Aorta (tissue), 5 donors: ENCODE data around the gene ZNF770. TPM values are rescaled to one million over a fixed set of nuclear protein-coding genes. Genes with fewer than 3 reads are reported as not detected.
"Not testable (repeated sequence)": the region's sequence is repeated elsewhere in the genome, so short reads cannot be mapped to it uniquely, and the experiment has no call there.

Experiments used
- ATAC-seq: fragments of 200-7000 bp; cut with Tn5 transposase; one replicate; pipeline ENCODE4 v1.9.1; 2022; ENCODE audit warnings: moderate library complexity; ENCODE audit not compliant: low FRiP score
- DNase-seq, 2 donors: peaks; one replicate each; pipeline ENCODE4 v3.0.0-alpha.2; 2020
- H3K27ac ChIP-seq, 2 donors: one replicate each; pipeline ENCODE4 v1.5.1; 2013; ENCODE audit warnings: low read length in 2 of 2, mild to moderate bottlenecking in 2 of 2, moderate library complexity in 2 of 2, control low read depth in 1 of 2, inconsistent platforms in 1 of 2, low read depth in 1 of 2
- H3K27me3 ChIP-seq, 2 donors: one replicate each; pipeline ENCODE4 v1.6.1; 2013; ENCODE audit warnings: control low read depth in 1 of 2, low read length in 1 of 2, mild to moderate bottlenecking in 1 of 2, moderate library complexity in 1 of 2; ENCODE audit not compliant: insufficient read depth in 2 of 2, control insufficient read depth in 1 of 2
- H3K36me3 ChIP-seq, 2 donors: one replicate each; pipeline ENCODE4 v1.6.1; 2013; ENCODE audit warnings: control low read depth in 1 of 2, low read length in 1 of 2, mild to moderate bottlenecking in 1 of 2; ENCODE audit not compliant: insufficient read depth in 2 of 2, control insufficient read depth in 1 of 2
- H3K4me1 ChIP-seq, 2 donors: one replicate each; pipeline ENCODE4 v1.6.1; 2013; ENCODE audit warnings: low read length in 2 of 2, control low read depth in 1 of 2, mild to moderate bottlenecking in 1 of 2, moderate library complexity in 1 of 2; ENCODE audit not compliant: insufficient read depth in 2 of 2, control insufficient read depth in 1 of 2
- H3K4me3 ChIP-seq, 2 donors: one replicate each; pipeline ENCODE4 v1.5.1; 2013; ENCODE audit warnings: low read length in 2 of 2, control low read depth in 1 of 2, mild to moderate bottlenecking in 1 of 2
- H3K9me3 ChIP-seq: one replicate; pipeline ENCODE4 v1.6.1; 2013; ENCODE audit warnings: mild to moderate bottlenecking, low read length; ENCODE audit not compliant: control insufficient read depth
- WGBS, 2 donors: extraction: QIAGEN DNeasy Blood & Tissue Kit; methylation state at CpG; one replicate each; pipeline ENCODE4 v1.1.7; 2013; 5-methylcytosine and 5-hydroxymethylcytosine counted together
- intact Hi-C, 2 donors: fragments of 100-400 bp; cut with DNase I; formaldehyde crosslinking; loops; one replicate each; pipeline versions ENCODE4 v1.14.2 to v1.15.0; 2022
- polyA plus RNA-seq, 2 donors: library from polyadenylated mRNA; stranded (reverse); fragments of 200-250 nt; gene quantifications; one replicate each; pipeline ENCODE4 v1.2.3, GENCODE V29; 2013
- total RNA-seq, 2 donors: library from RNA; stranded (reverse); fragmentation: NEBNext Ultra II Directional; extraction: Animal tissue kit (Norgen Biotek cat#: 25700); gene quantifications; one replicate each; pipeline ENCODE4 v1.2.1, GENCODE V29; 2021
- donor health status: healthy with polysubstance abuse.
- donor health status: Bipolar disorder and iron deficiency.
- donor health status: DM: no; HTN: no; CAD: no.
- donor health status: DM: no; HTN: no; CAD: no.
- donor health status: DM: yes; HTN: yes; CAD: no.

The ZNF770 gene
- total and polyA plus RNA-seq, 4 donors: 7.4 to 25.8 (median 16.9) TPM

DNA sequence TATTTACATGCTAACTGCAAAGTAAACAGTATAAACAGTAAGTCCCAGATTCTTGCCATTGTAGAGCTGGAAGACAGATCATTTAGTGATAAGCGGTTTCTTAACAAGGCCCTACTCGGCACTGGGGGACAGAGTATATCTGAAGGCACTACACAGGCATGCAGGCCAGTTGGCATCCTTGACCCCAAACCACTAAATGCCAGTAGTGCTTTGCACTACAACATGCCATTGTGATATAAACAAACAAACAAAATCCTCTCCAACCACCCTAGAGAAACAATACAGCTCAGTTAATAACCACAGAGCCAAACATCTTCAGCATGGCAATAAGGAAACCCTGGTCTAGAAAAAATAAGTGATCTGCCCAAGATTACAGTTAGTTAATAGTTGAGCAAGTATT is 23.8 kb downstream of the ZNF770 start:
- H3K4me3 ChIP-seq: no peak overlapping the region
- no peaks in the 10 kb centered on the region for H3K4me1 ChIP-seq
- no peak for DNase-seq
- no peaks in the 10 kb centered on the region for H3K27me3 ChIP-seq
- intact Hi-C loops: no loop called here
- H3K36me3 ChIP-seq: peaks cover 0 to 2% of the 10 kb centered on the region in 2 donors
- H3K9me3 ChIP-seq: no peaks in the 10 kb centered on the region
- H3K27ac ChIP-seq: no peak overlapping the region
- 75 to 92% methylated on average over 2 of the region's 2 CpGs for WGBS, 2 donors
- ATAC-seq: no peak

DNA sequence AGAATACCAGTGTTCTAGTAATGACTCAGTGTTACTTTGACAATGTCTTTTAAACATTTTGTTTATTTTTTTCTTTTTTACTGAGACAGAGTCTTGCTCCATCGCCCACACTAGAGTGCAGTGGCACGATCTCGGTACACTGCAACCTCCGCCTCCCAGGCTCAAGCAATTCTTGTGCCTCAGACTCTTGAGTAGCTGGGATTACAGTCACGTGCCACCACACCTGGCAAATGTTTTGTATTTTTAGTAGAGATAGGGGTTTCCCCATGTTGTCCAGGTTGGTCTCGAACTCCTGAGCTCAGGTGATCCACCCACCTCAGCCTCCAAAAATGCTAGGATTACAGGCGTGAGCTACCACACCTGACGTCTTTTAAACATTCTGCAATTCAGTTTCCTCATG is 34.2 kb downstream of the ZNF770 start:
- H3K27me3 ChIP-seq: no peaks in the 10 kb centered on the region
- H3K4me3 ChIP-seq: no peak overlapping the region
- no peak for ATAC-seq
- no peak overlapping the region for H3K27ac ChIP-seq
- peaks cover 0 to 2% of the 10 kb centered on the region in 2 donors for H3K36me3 ChIP-seq
- DNase-seq: no peak
- no peaks in the 10 kb centered on the region for H3K9me3 ChIP-seq
- intact Hi-C loops: no loop called here
- 84 to 85% methylated on average over 8 of the region's 8 CpGs for WGBS, 2 donors
- H3K4me1 ChIP-seq: peaks cover 0 to 2% of the 10 kb centered on the region in 2 donors

DNA sequence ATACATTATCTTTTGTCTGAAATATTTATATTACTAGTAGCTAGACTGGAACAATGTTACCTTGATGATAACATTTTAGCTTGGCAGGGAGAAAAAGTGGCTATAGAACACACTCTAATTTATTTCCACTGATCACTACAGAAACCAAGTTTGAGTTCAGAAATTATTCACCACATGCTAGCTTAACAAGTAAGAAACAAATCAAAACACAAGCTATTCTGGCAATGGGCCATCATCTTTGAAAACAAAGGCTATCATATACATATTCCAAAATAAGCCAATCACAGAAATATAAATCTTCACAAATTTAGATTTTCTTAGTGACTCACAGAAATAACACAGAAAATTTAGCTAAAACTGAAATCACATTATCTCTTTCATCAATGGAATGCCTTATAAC is 35.6 kb downstream of the ZNF770 start:
- DNase-seq (no peak), ATAC-seq (no peak)
- no peak overlapping the region for H3K27ac ChIP-seq
- H3K9me3 ChIP-seq: no peaks in the 10 kb centered on the region
- H3K27me3 ChIP-seq: no peaks in the 10 kb centered on the region
- intact Hi-C loops: no loop called here
- H3K4me1 ChIP-seq: no peaks in the 10 kb centered on the region
- H3K36me3 ChIP-seq: no peaks in the 10 kb centered on the region
- H3K4me3 ChIP-seq: no peak overlapping the region

DNA sequence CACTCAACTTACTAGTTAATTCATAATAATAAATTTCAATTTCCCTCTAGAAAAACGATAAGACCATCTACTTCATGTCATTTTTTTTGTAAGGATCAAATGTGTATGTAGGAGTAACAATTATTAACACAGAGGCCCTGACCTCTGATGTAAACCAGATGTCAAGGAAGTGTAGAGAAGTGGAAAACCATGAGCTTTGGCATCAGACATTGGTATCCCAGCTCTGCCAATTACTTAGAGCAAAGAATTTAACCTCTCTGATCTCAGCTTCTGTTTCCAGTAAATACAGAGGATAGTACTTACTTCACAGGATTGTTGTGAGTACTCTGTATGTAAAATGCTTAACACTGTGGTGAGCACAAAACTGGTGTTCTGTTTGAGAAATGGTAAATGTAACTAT is 36.1 kb downstream of the ZNF770 start:
- DNase-seq (no peak), ATAC-seq (no peak)
- Histone ChIP-seq H3K4me3 (no peak overlapping the region), H3K4me1 (no peaks in the 10 kb centered on the region), H3K27ac (no peak overlapping the region), H3K9me3 (no peaks in the 10 kb centered on the region), H3K36me3 (no peaks in the 10 kb centered on the region), H3K27me3 (no peaks in the 10 kb centered on the region)
- WGBS, 2 donors: 27 to 31% methylated on average over 1 of the region's 1 CpG
- intact Hi-C loops: no loop called here

DNA sequence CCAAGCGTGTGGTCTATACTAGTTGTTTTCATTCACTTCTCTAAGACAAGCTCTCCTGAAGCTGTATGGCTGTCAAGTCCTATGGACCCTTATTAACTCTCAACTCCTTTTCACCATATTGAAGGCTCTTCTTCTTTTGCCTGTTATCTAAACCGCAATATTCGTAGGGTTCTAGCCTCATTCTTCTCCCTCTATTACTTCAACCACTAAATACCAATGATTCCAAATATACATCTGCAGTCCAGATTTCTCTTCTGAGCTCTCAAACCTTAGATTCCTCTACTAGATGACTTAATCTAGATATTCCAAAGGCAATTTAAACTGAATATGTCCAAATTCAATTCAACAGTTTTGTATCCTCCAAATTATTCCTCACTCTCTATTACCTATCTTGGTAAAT is 43.2 kb downstream of the ZNF770 start:
- 85 to 92% methylated on average over 3 of the region's 3 CpGs for WGBS, 2 donors
- H3K36me3 ChIP-seq: no peaks in the 10 kb centered on the region
- DNase-seq (no peak), ATAC-seq (no peak)
- no peak overlapping the region for H3K27ac ChIP-seq
- no peaks in the 10 kb centered on the region for H3K27me3 ChIP-seq
- intact Hi-C loops: no loop called here
- no peak overlapping the region for H3K4me3 ChIP-seq
- no peaks in the 10 kb centered on the region for H3K9me3 ChIP-seq
- no peaks in the 10 kb centered on the region for H3K4me1 ChIP-seq

DNA sequence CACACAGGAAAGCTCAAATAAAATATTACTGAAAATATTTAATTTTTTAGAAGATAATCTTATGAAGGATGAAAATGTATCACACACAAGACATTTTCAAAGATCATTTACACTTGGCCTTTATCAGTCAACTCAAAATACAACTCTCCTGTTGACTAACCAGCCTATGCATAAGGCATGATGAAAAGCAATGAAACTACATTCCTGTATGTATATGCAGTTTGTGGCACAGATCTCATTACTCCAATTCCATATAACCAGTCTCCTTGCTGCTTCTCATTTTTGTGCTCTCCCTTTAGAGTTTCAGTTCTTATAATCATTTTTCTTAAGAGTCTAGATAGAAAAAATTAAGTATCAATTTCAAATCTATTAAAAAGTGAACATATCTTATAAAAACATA is 44.4 kb downstream of the ZNF770 start:
- no peak for DNase-seq
- Histone ChIP-seq H3K9me3 (no peaks in the 10 kb centered on the region), H3K27me3 (no peaks in the 10 kb centered on the region), H3K4me3 (no peak overlapping the region), H3K36me3 (no peaks in the 10 kb centered on the region), H3K4me1 (no peaks in the 10 kb centered on the region), H3K27ac (no peak overlapping the region)
- ATAC-seq: no peak
- intact Hi-C loops: no loop called here

DNA sequence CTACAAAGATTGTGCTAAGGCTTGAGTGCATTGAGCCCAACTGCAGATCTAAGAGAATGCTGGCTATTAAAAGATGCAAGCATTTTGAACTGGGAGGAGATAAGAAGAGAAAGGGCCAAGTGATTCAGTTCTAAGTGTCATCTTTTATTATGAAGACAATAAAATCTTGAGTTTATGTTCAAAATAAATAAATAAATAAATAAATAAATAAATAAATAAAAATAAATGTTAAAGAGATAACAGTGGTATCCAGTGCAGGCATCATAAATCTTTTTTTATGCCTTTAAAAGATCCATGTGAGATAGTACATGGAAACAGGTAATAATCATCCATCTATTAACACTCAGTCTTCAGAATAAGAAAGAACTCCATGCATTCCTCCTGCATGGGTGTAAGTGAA is 44.8 kb downstream of the ZNF770 start:
- H3K36me3 ChIP-seq, H3K27ac ChIP-seq, DNase-seq, H3K9me3 ChIP-seq, intact Hi-C loops, H3K4me1 ChIP-seq, H3K4me3 ChIP-seq, H3K27me3 ChIP-seq, ATAC-seq: not testable (repeated sequence)

DNA sequence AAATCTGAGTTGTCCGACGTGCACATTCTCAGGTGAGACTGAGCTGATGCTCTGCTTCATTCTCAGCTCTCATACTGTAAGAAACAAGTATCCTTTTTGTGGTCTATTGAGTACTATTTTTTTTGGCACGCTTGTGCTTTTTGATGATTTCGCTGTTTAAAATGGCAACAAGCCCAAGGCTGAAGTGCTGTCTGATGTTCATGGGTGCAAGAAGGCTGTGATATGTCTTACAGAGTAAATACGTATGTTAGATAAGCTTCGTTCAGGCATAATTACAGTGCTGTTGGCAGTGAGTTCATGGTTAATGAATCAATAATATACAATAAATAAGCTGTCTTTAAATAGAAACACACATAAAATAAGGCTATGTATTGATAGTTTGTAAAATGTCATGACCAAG is 45.7 kb downstream of the ZNF770 start:
- no peak overlapping the region for H3K4me3 ChIP-seq
- H3K27me3 ChIP-seq: no peaks in the 10 kb centered on the region
- H3K27ac ChIP-seq: no peak overlapping the region
- H3K4me1 ChIP-seq: no peaks in the 10 kb centered on the region
- H3K9me3 ChIP-seq: no peaks in the 10 kb centered on the region
- intact Hi-C loops: no loop called here
- no peak for ATAC-seq
- WGBS, 2 donors: 33 to 38% methylated on average over 6 of the region's 6 CpGs
- H3K36me3 ChIP-seq: no peaks in the 10 kb centered on the region
- no peak for DNase-seq

DNA sequence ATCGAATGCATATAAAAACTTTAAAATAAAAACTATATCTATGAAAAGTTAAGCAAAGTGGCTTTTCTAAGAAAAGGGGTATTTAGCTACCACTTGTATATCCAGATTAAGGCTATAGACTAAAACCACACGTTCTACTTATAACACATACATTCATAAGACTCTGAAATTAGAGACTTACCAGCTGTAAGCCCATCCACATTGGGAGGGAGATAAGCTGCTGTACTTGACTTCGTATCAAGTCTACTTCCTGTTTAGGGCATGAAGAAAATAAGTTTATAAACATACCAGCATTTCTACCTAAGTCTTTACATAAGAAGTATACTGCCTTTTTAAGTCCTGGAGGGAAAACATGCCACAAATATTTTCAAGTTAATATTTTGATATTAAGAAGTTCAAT is 46.3 kb downstream of the ZNF770 start:
- Histone ChIP-seq H3K9me3 (no peaks in the 10 kb centered on the region), H3K27me3 (no peaks in the 10 kb centered on the region), H3K27ac (no peak overlapping the region), H3K36me3 (no peaks in the 10 kb centered on the region), H3K4me1 (no peaks in the 10 kb centered on the region), H3K4me3 (no peak overlapping the region)
- 68% methylated on average over 3 of the region's 3 CpGs for WGBS, 2 donors
- intact Hi-C loops: no loop called here
- DNase-seq (no peak), ATAC-seq (no peak)
